ENCODE measurements around the gene STK38L.

Gene STK38L

DNA sequence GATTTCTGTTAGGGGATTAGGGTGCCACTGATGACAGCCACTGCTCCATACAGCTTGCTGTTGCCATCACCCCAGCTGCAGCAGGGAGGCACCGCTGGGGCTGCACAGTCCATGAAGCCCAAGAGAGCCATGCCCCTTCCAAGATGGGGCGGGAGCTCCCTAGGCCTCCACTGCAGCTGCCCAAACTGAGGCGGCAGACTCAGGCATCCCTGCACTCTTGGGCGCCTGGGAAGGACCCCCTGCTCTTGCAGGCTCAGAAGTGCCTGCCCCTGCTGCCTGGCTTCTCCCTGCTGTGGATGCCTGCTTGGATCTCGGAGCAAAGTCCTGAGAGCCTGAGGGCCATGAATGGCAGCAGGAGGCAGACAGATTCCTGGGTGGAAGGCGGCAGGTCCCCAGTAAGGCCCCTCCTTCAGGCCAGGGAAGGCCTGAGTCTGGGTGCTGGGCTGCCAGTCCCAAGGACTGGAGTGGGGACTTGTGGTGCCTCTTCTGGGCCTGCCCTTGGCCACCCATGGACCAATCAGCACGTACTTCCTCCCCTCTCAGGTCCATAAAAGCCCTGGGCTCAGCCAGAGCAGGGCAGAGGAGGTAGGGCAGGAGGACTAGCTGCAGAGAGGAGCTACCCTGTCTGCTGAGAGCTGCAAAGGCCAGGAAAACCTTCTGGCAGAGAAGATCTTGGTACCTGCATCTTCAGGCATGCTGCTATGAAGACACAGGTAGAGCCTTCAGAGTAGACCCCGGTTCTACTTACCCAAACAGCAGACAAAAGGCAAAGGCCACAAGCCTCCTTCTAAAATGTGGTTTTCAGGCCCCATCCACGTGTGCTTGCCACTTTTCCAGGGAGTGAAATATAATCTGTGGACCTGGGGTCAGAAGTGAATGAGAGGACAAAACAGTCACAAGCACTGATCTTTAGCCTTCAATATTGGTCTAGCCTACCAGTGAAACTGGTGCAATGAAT, 30.0 kb upstream of the STK38L start:
- no peak overlapping the region for H3K4me3 ChIP-seq (ENCODE audit: low read depth, low read length)
- TF ChIP-seq, protein P1, sequence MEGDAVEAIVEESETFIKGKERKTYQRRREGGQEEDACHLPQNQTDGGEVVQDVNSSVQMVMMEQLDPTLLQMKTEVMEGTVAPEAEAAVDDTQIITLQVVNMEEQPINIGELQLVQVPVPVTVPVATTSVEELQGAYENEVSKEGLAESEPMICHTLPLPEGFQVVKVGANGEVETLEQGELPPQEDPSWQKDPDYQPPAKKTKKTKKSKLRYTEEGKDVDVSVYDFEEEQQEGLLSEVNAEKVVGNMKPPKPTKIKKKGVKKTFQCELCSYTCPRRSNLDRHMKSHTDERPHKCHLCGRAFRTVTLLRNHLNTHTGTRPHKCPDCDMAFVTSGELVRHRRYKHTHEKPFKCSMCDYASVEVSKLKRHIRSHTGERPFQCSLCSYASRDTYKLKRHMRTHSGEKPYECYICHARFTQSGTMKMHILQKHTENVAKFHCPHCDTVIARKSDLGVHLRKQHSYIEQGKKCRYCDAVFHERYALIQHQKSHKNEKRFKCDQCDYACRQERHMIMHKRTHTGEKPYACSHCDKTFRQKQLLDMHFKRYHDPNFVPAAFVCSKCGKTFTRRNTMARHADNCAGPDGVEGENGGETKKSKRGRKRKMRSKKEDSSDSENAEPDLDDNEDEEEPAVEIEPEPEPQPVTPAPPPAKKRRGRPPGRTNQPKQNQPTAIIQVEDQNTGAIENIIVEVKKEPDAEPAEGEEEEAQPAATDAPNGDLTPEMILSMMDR (IDR thresholded peaks at IDR 0.05; ENCODE audit: borderline replicate concordance, insufficient read depth, low read depth, low read length) = no peak

DNA sequence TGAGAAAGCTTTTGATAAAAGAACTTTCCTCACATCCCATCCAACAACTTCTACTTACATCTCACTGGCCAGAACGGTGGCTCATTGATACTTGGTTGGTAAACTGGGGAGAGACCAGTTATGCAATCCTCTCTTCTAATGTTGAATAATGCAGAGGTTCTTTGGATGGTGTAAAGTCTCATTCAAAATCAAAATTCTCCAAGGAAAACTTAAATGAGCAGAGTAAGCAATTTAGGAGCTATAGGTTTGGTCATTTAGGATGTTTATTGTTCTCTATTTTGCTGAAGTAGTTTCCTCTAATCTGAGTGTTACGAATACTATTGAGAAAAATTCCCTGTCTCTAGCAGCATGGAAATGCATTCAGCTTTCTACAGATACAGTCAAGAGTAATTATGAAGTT, 26.5 kb upstream of the STK38L start:
- H3K4me3 ChIP-seq (ENCODE audit: low read depth, low read length) = no peak overlapping the region
- TF ChIP-seq, protein P1 (IDR thresholded peaks at IDR 0.05; ENCODE audit: borderline replicate concordance, insufficient read depth, low read depth, low read length) = no peak

DNA sequence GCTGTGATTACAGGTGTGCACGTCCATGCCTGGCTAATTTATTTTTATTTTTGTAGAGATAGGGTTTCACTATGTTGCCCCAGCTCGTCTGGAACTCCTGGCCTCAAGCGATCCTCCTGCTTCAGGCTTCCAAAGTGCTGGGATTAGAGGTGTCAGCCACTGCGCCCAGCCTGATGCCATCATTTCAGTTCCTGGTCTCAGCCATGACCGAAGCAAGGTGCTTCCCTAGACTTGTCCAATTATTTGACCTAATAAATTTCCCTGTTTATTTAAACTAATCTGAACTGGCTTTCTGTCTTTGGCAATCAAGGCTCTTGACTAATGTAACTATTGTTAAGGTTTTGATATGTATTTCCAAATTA, 24.4 kb upstream of the STK38L start:
- no peak overlapping the region for H3K4me3 ChIP-seq (ENCODE audit: low read depth, low read length)
- TF ChIP-seq, protein P1 (IDR thresholded peaks at IDR 0.05; ENCODE audit: borderline replicate concordance, insufficient read depth, low read depth, low read length) = no peak

DNA sequence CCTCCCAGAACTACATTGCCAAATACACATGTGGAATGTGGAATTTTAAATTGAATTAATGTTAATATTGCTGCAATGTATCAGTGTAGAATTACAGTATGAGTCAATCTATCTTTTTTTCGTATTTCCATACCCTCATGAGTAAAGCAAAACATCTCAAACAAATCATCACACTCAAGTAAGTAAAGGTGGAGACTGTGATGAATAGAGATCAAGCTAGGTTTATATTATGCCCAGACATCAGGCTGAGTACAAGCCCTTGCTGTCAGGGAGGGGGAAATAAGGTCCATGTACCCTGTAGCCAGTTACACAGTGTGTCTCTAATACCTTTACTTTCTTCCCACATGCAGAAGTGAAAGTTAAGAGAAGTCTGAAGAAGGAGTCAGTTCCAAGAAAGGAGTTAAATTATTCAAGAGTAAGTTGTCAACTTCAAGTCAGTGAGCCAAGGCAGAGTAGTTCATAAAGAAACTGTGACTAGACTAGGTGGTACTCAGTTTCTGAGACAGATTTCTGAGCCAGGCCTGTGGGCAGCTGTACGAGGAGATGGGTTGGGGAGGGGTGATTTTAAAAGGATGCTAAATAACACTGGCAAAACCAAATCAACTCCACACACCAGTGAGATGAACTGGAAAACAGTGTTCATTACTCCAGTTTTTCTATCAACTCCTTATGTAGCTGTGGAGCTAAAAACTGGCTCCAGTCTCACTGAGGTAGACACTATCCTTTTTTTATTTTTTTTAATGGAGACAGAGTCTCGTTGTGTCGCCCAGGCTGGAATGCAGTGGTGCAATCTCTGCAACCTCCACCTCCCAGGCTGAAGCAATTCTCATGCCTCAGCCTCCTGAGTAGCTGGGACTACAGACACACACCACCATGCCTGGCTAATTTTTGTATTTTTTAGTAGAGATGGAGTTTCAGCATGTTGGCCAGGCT, 23.8 kb upstream of the STK38L start:
- TF ChIP-seq, protein P1 (IDR thresholded peaks at IDR 0.05; ENCODE audit: borderline replicate concordance, insufficient read depth, low read depth, low read length) = no peak
- H3K4me3 ChIP-seq (ENCODE audit: low read depth, low read length) = no peak overlapping the region

DNA sequence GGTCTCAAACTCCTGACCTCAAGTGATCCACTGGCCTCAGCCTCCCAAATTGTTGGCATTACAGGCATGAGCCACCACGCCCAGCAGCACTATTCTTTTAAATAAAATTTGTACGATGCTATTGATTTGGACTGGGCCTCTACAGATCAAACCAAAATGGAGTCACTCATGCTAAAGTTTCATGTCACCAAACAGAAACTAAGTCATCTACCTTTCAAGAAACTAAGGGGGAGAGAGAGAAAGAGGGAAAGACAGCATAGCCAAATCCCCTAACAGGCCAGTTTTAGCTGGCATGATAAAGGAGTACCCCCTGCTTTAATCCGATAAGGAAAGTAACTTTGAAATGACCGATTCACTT, 23.1 kb upstream of the STK38L start:
- no peak overlapping the region for H3K4me3 ChIP-seq (ENCODE audit: low read depth, low read length)

DNA sequence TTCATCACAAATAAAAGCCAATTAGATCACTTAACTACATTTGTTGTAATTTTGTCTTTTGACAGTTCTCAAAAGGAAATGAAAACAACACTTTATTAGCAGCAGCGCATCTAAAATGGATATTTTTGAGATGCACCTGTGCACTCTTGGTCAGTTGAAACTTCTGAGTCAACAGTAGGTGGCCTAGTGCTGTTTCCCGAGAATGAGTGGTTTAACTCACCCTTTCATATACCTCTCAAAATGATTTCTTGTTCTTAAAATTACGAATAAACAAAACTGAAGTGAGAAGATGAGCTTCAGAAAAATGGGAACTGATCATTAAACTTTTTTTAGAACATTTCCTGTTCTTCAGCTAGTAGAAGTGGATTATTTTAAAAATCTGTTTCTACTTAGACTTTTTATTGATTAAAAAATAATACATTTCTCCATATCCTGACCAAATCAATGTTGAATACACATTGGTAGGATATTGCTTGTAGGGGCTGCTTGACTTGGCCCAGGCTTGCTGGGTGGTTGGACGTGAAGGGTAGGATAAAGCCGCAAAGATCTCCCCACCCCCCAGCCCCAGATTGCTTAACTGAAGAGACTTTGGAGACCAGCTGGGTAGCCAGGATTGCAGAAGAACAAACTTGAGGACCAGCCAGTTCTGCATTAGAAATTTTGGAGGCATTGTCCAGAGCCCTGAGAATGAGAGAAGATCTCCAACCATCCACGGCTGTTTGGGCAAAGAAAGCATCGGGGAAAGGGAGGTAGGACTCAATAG, 22.3 kb upstream of the STK38L start:
- H3K4me3 ChIP-seq (ENCODE audit: low read depth, low read length) = peak overlapping the region; percentile 47
- TF ChIP-seq, protein P1 (IDR thresholded peaks at IDR 0.05; ENCODE audit: borderline replicate concordance, insufficient read depth, low read depth, low read length) = peak; percentile 14; the same call in 1 of the 2 replicates

More for the DNA sequence above, 23.1 kb upstream of the STK38L start:
- TF ChIP-seq, protein P1 (IDR thresholded peaks at IDR 0.05; ENCODE audit: borderline replicate concordance, insufficient read depth, low read depth, low read length) = no peak
